Progenitor cell of endocrine pancreas (in vitro differentiated cells): Measurements from ENCODE around the gene PHKG1. TPM values are rescaled to one million over a fixed set of nuclear protein-coding genes. Genes with fewer than 3 reads are reported as not detected.
"Not testable (repeated sequence)": the region's sequence is repeated elsewhere in the genome, so short reads cannot be mapped to it uniquely, and the experiment has no call there.

Experiments
- DNase-seq: peaks from one replicate; pipeline ENCODE4 v3.0.0; 2021; ENCODE audit warnings: low spot score; ENCODE audit not compliant: unreplicated experiment
- H3K27ac Mint-ChIP-seq: 2 replicates; pipeline ENCODE4 v1.8.0; 2021; ENCODE audit warnings: mild to moderate bottlenecking, moderate library complexity, mixed read lengths
- H3K27me3 Mint-ChIP-seq: 2 replicates; pipeline ENCODE4 v1.8.0; 2021; ENCODE audit warnings: mixed read lengths
- H3K36me3 Mint-ChIP-seq: 2 replicates; pipeline ENCODE4 v1.8.0; 2022; ENCODE audit warnings: mixed read lengths; ENCODE audit not compliant: insufficient read depth
- H3K4me1 Mint-ChIP-seq: 2 replicates; pipeline ENCODE4 v1.8.0; 2021; ENCODE audit warnings: low read depth, mixed read lengths
- H3K4me3 Mint-ChIP-seq: 2 replicates; pipeline ENCODE4 v1.8.0; 2021; ENCODE audit warnings: low read depth, mild to moderate bottlenecking, moderate library complexity, mixed read lengths
- H3K9me3 Mint-ChIP-seq: 2 replicates; pipeline ENCODE4 v1.8.0; 2021; ENCODE audit warnings: low read depth, mixed read lengths
- CTCF ChIP-seq: fragments of 200-600 bp; sonication (generic); IDR thresholded peaks from one replicate; pipeline ENCODE4 v1.5.0; 2021; ENCODE audit warnings: antibody characterized with exemption, mild to moderate bottlenecking; ENCODE audit not compliant: unreplicated experiment
- total RNA-seq: library from RNA; stranded (reverse); gene quantifications from 2 replicates; pipeline ENCODE4 v1.2.1, GENCODE V29; 2021

PHKG1 gene
- total RNA-seq, 1 donor from 2014 or later, result 1.2 TPM

GRCh38 chr7:56121440-56121839 lies 28.7 kb upstream of the PHKG1 start:
- no peak for DNase-seq
- Mint-ChIP-seq H3K27ac (no peak overlapping the region), H3K27me3 (no peaks in the 10 kb centered on the region), H3K9me3 (peaks cover 33% of the 10 kb centered on the region), H3K36me3 (peaks cover 3% of the 10 kb centered on the region), H3K4me3 (no peak overlapping the region), H3K4me1 (no peaks in the 10 kb centered on the region)
- no peak for TF ChIP-seq CTCF

- peaks cover 20% of the 10 kb centered on the region for H3K9me3 Mint-ChIP-seq
- DNase-seq, result no peak
- H3K4me1 Mint-ChIP-seq, result no peaks in the 10 kb centered on the region
- no peak for TF ChIP-seq CTCF
- peaks cover 2% of the 10 kb centered on the region for H3K36me3 Mint-ChIP-seq
- no peaks in the 10 kb centered on the region for H3K27me3 Mint-ChIP-seq
- no peak within 1 kb of the TSS for H3K4me3 Mint-ChIP-seq
- H3K27ac Mint-ChIP-seq, result no peak within 1 kb of the TSS
Observed at GRCh38 chr7:56115852-56116538, 23.2 kb upstream of the PHKG1 start, which contains the start of gene NUPR2. Gene NUPR2 (minus strand): TSS chr7:56116417. CDS start chr7:56116314, 103 bp downstream.

GRCh38 chr7:56112244-56112643 lies 19.5 kb upstream of the PHKG1 start:
- not testable (repeated sequence) for DNase-seq, H3K27me3 Mint-ChIP-seq, H3K4me1 Mint-ChIP-seq, H3K36me3 Mint-ChIP-seq, H3K27ac Mint-ChIP-seq, H3K4me3 Mint-ChIP-seq
- peaks cover 11% of the 10 kb centered on the region for H3K9me3 Mint-ChIP-seq

- Mint-ChIP-seq H3K27me3 (no peaks in the 10 kb centered on the region), H3K9me3 (peaks cover 17% of the 10 kb centered on the region), H3K36me3 (peaks cover 2% of the 10 kb centered on the region), H3K27ac (no peak overlapping the region), H3K4me3 (no peak overlapping the region), H3K4me1 (peaks cover 2% of the 10 kb centered on the region)
- TF ChIP-seq CTCF, result no peak
- DNase-seq, result no peak
Observed at GRCh38 chr7:56110611-56111010, 17.9 kb upstream of the PHKG1 start.

- peaks cover 2% of the 10 kb centered on the region for H3K4me1 Mint-ChIP-seq
- H3K36me3 Mint-ChIP-seq, result peaks cover 3% of the 10 kb centered on the region
- no peak for DNase-seq
- no peak overlapping the region for H3K4me3 Mint-ChIP-seq
- H3K27me3 Mint-ChIP-seq, result no peaks in the 10 kb centered on the region
- H3K27ac Mint-ChIP-seq, result no peak overlapping the region
- peaks cover 13% of the 10 kb centered on the region for H3K9me3 Mint-ChIP-seq
- no peak for TF ChIP-seq CTCF
Observed at GRCh38 chr7:56107954-56108258, 15.2 kb upstream of the PHKG1 start.
